H1 (cell line): Measurements from ENCODE around the gene ATP9B. TPM values are rescaled to one million over a fixed set of nuclear protein-coding genes. Genes with fewer than 3 reads are reported as not detected.

Experiments used
- CTCF ChIA-PET: fragments of 300-600 bp; sonication (Branson Sonifier 250); formaldehyde crosslinking; loops from one replicate; lab custom pipeline; 2021; ENCODE audit not compliant: partially characterized antibody; lab: Charles Lee
- POLR2A ChIA-PET: fragments of 300-600 bp; sonication (Branson Sonifier 250); formaldehyde crosslinking; loops from one replicate; lab custom pipeline; 2021; ENCODE audit warnings: inconsistent platforms; ENCODE audit not compliant: partially characterized antibody; lab: Charles Lee
- DNase-seq, 2 experiments: peaks; one replicate each; pipeline versions ENCODE4 v3.0.0 to v3.0.0-alpha.2; 2010 to 2022; ENCODE audit warnings: low spot score in 2 of 2, low read depth in 1 of 2, mixed read lengths in 1 of 2
- FAIRE-seq: peaks from 2 replicates; lab custom pipeline; 2011; peaks lifted over from hg19 to GRCh38; lab: Jason Lieb, UNC
- H2AFZ ChIP-seq: 2 replicates; pipeline ENCODE4 v1.8.1; 2012; ENCODE audit warnings: low read length, inconsistent platforms
- H2AK5ac ChIP-seq: 2 replicates; pipeline ENCODE4 v1.6.1; 2013; ENCODE audit warnings: low read depth, low read length
- H2BK120ac ChIP-seq: replicated peaks from 2 replicates; pipeline ENCODE3; 2013; ENCODE audit warnings: low read depth, low read length, inconsistent platforms
- H2BK12ac ChIP-seq: 2 replicates; pipeline ENCODE4 v1.6.1; 2013; ENCODE audit warnings: low read depth, low read length
- H2BK15ac ChIP-seq: 2 replicates; pipeline ENCODE4 v1.6.1; 2013; ENCODE audit warnings: low read length
- H2BK20ac ChIP-seq: 2 replicates; pipeline ENCODE4 v1.6.1; 2013; ENCODE audit warnings: low read length
- H2BK5ac ChIP-seq: 2 replicates; pipeline ENCODE4 v1.6.1; 2013; ENCODE audit warnings: low read depth, low read length
- H3K14ac ChIP-seq: 2 replicates; pipeline ENCODE4 v1.6.1; 2013; ENCODE audit warnings: inconsistent platforms; ENCODE audit not compliant: insufficient read length
- H3K18ac ChIP-seq: 2 replicates; pipeline ENCODE4 v1.6.1; 2013; ENCODE audit warnings: low read length; ENCODE audit errors: extremely low read depth
- H3K23ac ChIP-seq: 2 replicates; pipeline ENCODE4 v1.6.1; 2013; ENCODE audit warnings: inconsistent platforms; ENCODE audit not compliant: insufficient read length
- H3K23me2 ChIP-seq: 2 replicates; pipeline ENCODE4 v1.6.1; 2013; ENCODE audit warnings: low read depth, low read length
- H3K27ac ChIP-seq: 2 replicates; pipeline ENCODE4 v1.6.1; 2011; ENCODE audit warnings: low read depth, low read length, inconsistent platforms
- H3K27me3 ChIP-seq, 4 experiments: replicated peaks in 1 of 4; 1 replicate in 1 of 4; 2 replicates in 3 of 4; pipeline versions ENCODE4 v1.6.1 to v1.8.1; 2011 to 2013; ENCODE audit warnings: low read length in 3 of 4, mild to moderate bottlenecking in 3 of 4, inconsistent platforms in 2 of 4, mixed read lengths in 2 of 4, moderate library complexity in 1 of 4; ENCODE audit not compliant: control insufficient read depth in 3 of 4, insufficient read depth in 3 of 4; ENCODE audit errors: extremely low read depth in 1 of 4
- H3K36me3 ChIP-seq, 4 experiments: 2 replicates each; pipeline versions ENCODE4 v1.6.1 to v1.8.1; 2011 to 2013; ENCODE audit warnings: mild to moderate bottlenecking in 4 of 4, low read length in 3 of 4, moderate library complexity in 2 of 4, control low read depth in 1 of 4, inconsistent platforms in 1 of 4; ENCODE audit not compliant: insufficient read depth in 4 of 4, control insufficient read depth in 2 of 4
- H3K4ac ChIP-seq: replicated peaks from 2 replicates; pipeline ENCODE3; 2013; ENCODE audit warnings: low read length, low read depth, mixed read lengths, inconsistent platforms; ENCODE audit not compliant: insufficient read length
- H3K4me1 ChIP-seq, 4 experiments: replicated peaks in 1 of 4; 1 replicate in 1 of 4; 2 replicates in 3 of 4; pipeline versions ENCODE4 v1.6.1 to v1.8.1; 2011 to 2013; ENCODE audit warnings: low read length in 3 of 4, inconsistent platforms in 2 of 4, mixed read lengths in 1 of 4; ENCODE audit not compliant: insufficient read depth in 4 of 4, control insufficient read depth in 3 of 4
- H3K4me2 ChIP-seq, 2 experiments: 2 replicates each; pipeline versions ENCODE4 v1.6.1 to v1.8.1; 2011 to 2013; ENCODE audit warnings: low read depth in 2 of 2, low read length in 2 of 2, control low read depth in 1 of 2, inconsistent platforms in 1 of 2, mild to moderate bottlenecking in 1 of 2; ENCODE audit not compliant: insufficient read depth in 1 of 2
- H3K4me3 ChIP-seq, 4 experiments: fragments of 200-600, 300-600 bp in 1 of 4; sonication (generic), shearing (Covaris generic), sonication (Bioruptor Twin) in 1 of 4; 2 replicates each; pipeline versions ENCODE4 v1.5.1 to v1.8.1; 2011 to 2016; ENCODE audit warnings: low read length in 4 of 4, low read depth in 3 of 4, control low read depth in 2 of 4, inconsistent platforms in 2 of 4, mild to moderate bottlenecking in 2 of 4, mixed read lengths in 1 of 4, moderate library complexity in 1 of 4; ENCODE audit not compliant: insufficient read depth in 2 of 4; ENCODE audit errors: extremely low read depth in 1 of 4
- H3K56ac ChIP-seq: replicated peaks from 2 replicates; pipeline ENCODE3; 2013; ENCODE audit warnings: low read depth, mild to moderate bottlenecking, mixed read lengths, low read length, inconsistent platforms; ENCODE audit not compliant: insufficient read length
- H3K79me1 ChIP-seq: 2 replicates; pipeline ENCODE4 v1.6.1; 2013; ENCODE audit warnings: low read depth, low read length, control low read depth
- H3K79me2 ChIP-seq, 2 experiments: 2 replicates each; pipeline versions ENCODE4 v1.6.1 to v1.8.1; 2012 to 2013; ENCODE audit warnings: low read length in 2 of 2, mild to moderate bottlenecking in 2 of 2, inconsistent platforms in 1 of 2; ENCODE audit not compliant: insufficient read depth in 2 of 2, control insufficient read depth in 1 of 2
- H3K9ac ChIP-seq, 4 experiments: replicated peaks in 1 of 4; 1 replicate in 1 of 4; 2 replicates in 3 of 4; pipeline versions ENCODE4 v1.6.1 to v1.8.1; 2011 to 2013; ENCODE audit warnings: low read depth in 3 of 4, low read length in 3 of 4, control low read depth in 2 of 4, mild to moderate bottlenecking in 2 of 4, moderate library complexity in 2 of 4, inconsistent platforms in 1 of 4; ENCODE audit errors: extremely low read depth in 1 of 4
- H3K9me3 ChIP-seq, 2 experiments: 2 replicates each; pipeline versions ENCODE4 v1.6.1 to v1.8.1; 2012 to 2013; ENCODE audit warnings: mild to moderate bottlenecking in 2 of 2, moderate library complexity in 2 of 2, control low read depth in 1 of 2, inconsistent platforms in 1 of 2, low read depth in 1 of 2, low read length in 1 of 2, mixed read lengths in 1 of 2; ENCODE audit not compliant: insufficient read depth in 2 of 2
- H4K20me1 ChIP-seq, 2 experiments: replicated peaks in 1 of 2; 2 replicates each; pipeline versions ENCODE3 to v1.8.1; 2011 to 2013; ENCODE audit warnings: inconsistent platforms in 2 of 2, low read length in 2 of 2, mild to moderate bottlenecking in 1 of 2; ENCODE audit not compliant: insufficient read depth in 2 of 2, control insufficient read depth in 1 of 2
- H4K5ac ChIP-seq: 2 replicates; pipeline ENCODE4 v1.6.1; 2013; ENCODE audit warnings: low read length, low read depth, mixed read lengths, inconsistent platforms; ENCODE audit not compliant: insufficient read length
- H4K8ac ChIP-seq: 2 replicates; pipeline ENCODE4 v1.8.0; 2013; ENCODE audit warnings: mild to moderate bottlenecking, moderate library complexity, low read length, inconsistent platforms; ENCODE audit not compliant: insufficient read depth; ENCODE audit errors: extremely low read depth
- H4K91ac ChIP-seq: replicated peaks from 2 replicates; pipeline ENCODE3; 2013; ENCODE audit warnings: low read length, mixed read lengths, inconsistent platforms; ENCODE audit not compliant: insufficient read length
- ATF2 ChIP-seq: IDR thresholded peaks from 2 replicates; pipeline ENCODE4 v1.6.1; 2012; ENCODE audit warnings: low read length, inconsistent platforms
- BCL11A ChIP-seq, 2 experiments: IDR thresholded peaks; one replicate each; pipeline ENCODE4 v1.6.1; 2011; ENCODE audit warnings: low read depth in 2 of 2, low read length in 2 of 2, mild to moderate bottlenecking in 2 of 2
- CEBPB ChIP-seq: IDR thresholded peaks from 2 replicates; pipeline ENCODE4 v1.6.1; 2012; ENCODE audit warnings: low read depth, low read length
- SIN3A ChIP-seq, 2 experiments: IDR thresholded peaks in 1 of 2; conservative IDR thresholded peaks in 1 of 2; 2 replicates each; pipeline ENCODE4 v1.6.1; 2011 to 2012; ENCODE audit warnings: low read length in 2 of 2, improper control_type of control experiment in 1 of 2, low read depth in 1 of 2, mild to moderate bottlenecking in 1 of 2
- WGBS, 2 experiments: shearing (Covaris generic) in 1 of 2; methylation state at CpG; one replicate each; pipeline versions ENCODE4 v1.1.6 to v1.1.7; 2013 to 2015; ENCODE audit warnings: low lambda C conversion rate in 2 of 2, mixed read lengths in 2 of 2, inconsistent platforms in 1 of 2, low coverage in 1 of 2, missing lambda C conversion rate in 1 of 2; ENCODE audit not compliant: insufficient replicate concordance in 2 of 2, insufficient coverage in 1 of 2, insufficient read length in 1 of 2; ENCODE audit errors: extremely low coverage in 1 of 2, missing lambda C conversion rate in 1 of 2; 5-methylcytosine and 5-hydroxymethylcytosine counted together
- polyA plus RNA-seq, 7 experiments: library from polyadenylated mRNA; depleted of rRNA in 3 of 7; stranded (reverse) in 5 of 7; unstranded in 2 of 7; fragments of >200 nt in 5 of 7; fragments of 200-250 nt in 2 of 7; gene quantifications; 1 replicate in 5 of 7; 2 replicates in 1 of 7; 4 replicates in 1 of 7; pipeline versions ENCODE4 v1.2.1 to v1.2.3, GENCODE V29; 2011 to 2013; ENCODE audit warnings: missing spikeins in 2 of 7, mixed read lengths in 2 of 7
- total RNA-seq: library from RNA; stranded (reverse); fragmentation: NEBNext Ultra II Directional; extraction: Animal tissue kit (Norgen Biotek cat#: 25700); gene quantifications from 2 replicates; pipeline ENCODE4 v1.2.1, GENCODE V29; 2021

Gene ATP9B
- total and polyA plus RNA-seq, 2 of the 8 experiments (the other 6 are each of a cell fraction or from before 2014, with no cell fraction given) = 15.1 to 21.7 TPM

- peaks cover 0 to 7% (median 0%) of the 10 kb centered on the region in 4 experiments; a peak in 2 of 8 replicates for H3K36me3 ChIP-seq
Measured at GRCh38 chr18:79111483-79111882, 42.3 kb downstream of the ATP9B start.

More at GRCh38 chr18:79111483-79111882, 42.3 kb downstream of the ATP9B start:
- Histone ChIP-seq H2AK5ac (no peak overlapping the region), H4K8ac (no peak overlapping the region), H3K4me3 (no peak overlapping the region), H3K23me2 (no peaks in the 10 kb centered on the region), H2BK120ac (no peak overlapping the region), H4K5ac (no peak overlapping the region), H2BK12ac (no peak overlapping the region), H3K4me2 (no peak overlapping the region), H3K56ac (no peak overlapping the region), H3K9me3 (no peaks in the 10 kb centered on the region), H3K79me1 (peaks cover 7% of the 10 kb centered on the region; the same call in 1 of the 2 replicates), H4K20me1 (peaks cover 0 to 6% of the 10 kb centered on the region in 2 experiments), H3K27me3 (no peaks in the 10 kb centered on the region), H3K14ac (no peak overlapping the region), H3K4ac (no peak overlapping the region), H2BK20ac (no peak overlapping the region), H2AFZ (no peak overlapping the region), H3K4me1 (no peaks in the 10 kb centered on the region; a peak in 1 of 7 replicates), H3K79me2 (peaks cover 3 to 22% of the 10 kb centered on the region in 2 experiments; a peak in 3 of 4 replicates), H3K27ac (no peak overlapping the region), H3K23ac (no peak overlapping the region), H2BK15ac (no peak overlapping the region), H2BK5ac (no peak overlapping the region), H3K18ac (no peak overlapping the region), H3K9ac (no peak overlapping the region), H4K91ac (no peak overlapping the region)
- FAIRE-seq = no peak
- TF ChIP-seq BCL11A (IDR thresholded peaks at IDR 0.05; ENCODE audit: low read depth in 2 of 2, low read length in 2 of 2) (no peak), ATF2 (no peak), SIN3A (conservative IDR thresholded peaks at IDR 0.05 in 1 of 2, IDR thresholded peaks at IDR 0.05 in 1 of 2; ENCODE audit: low read depth in 1 of 2, low read length in 2 of 2) (no peak), CEBPB (no peak)
- DNase-seq = no peak
- WGBS, 2 experiments = 71% methylated on average over 5 of the region's 5 CpGs; no CpG with 5 or more reads in 1 of the 2 experiments
- ChIA-PET CTCF (no interaction called here), POLR2A (no interaction called here)
